Nephron (organoid): ENCODE data around the gene SNED1.

Source experiments
- H3K27ac Mint-ChIP-seq, 3 experiments: 2 replicates each; pipeline ENCODE4 v1.8.0; 2020; ENCODE audit warnings: mixed read lengths in 3 of 3, mild to moderate bottlenecking in 2 of 3, moderate library complexity in 1 of 3
- H3K27me3 Mint-ChIP-seq: 2 replicates; pipeline ENCODE4 v1.8.0; 2021; ENCODE audit warnings: low read depth, mild to moderate bottlenecking, moderate library complexity, mixed read lengths
- H3K36me3 Mint-ChIP-seq: 2 replicates; pipeline ENCODE4 v1.8.0; 2020; ENCODE audit warnings: low read depth, mixed read lengths
- H3K4me1 Mint-ChIP-seq: 2 replicates; pipeline ENCODE4 v1.8.0; 2020; ENCODE audit warnings: mixed read lengths
- H3K4me3 Mint-ChIP-seq, 3 experiments: 2 replicates each; pipeline ENCODE4 v1.8.0; 2020; ENCODE audit warnings: mild to moderate bottlenecking in 3 of 3, mixed read lengths in 3 of 3, moderate library complexity in 2 of 3
- H3K9me3 Mint-ChIP-seq: 2 replicates; pipeline ENCODE4 v1.8.0; 2020; ENCODE audit warnings: mixed read lengths
- TF ChIP-seq, protein P1 (sequence below), 3 experiments: fragments of 200-600 bp; sonication (generic); IDR thresholded peaks; one replicate each; pipeline ENCODE4 v1.5.0; 2021; ENCODE audit warnings: antibody characterized with exemption in 3 of 3; ENCODE audit not compliant: unreplicated experiment in 3 of 3

The SNED1 gene

DNA sequence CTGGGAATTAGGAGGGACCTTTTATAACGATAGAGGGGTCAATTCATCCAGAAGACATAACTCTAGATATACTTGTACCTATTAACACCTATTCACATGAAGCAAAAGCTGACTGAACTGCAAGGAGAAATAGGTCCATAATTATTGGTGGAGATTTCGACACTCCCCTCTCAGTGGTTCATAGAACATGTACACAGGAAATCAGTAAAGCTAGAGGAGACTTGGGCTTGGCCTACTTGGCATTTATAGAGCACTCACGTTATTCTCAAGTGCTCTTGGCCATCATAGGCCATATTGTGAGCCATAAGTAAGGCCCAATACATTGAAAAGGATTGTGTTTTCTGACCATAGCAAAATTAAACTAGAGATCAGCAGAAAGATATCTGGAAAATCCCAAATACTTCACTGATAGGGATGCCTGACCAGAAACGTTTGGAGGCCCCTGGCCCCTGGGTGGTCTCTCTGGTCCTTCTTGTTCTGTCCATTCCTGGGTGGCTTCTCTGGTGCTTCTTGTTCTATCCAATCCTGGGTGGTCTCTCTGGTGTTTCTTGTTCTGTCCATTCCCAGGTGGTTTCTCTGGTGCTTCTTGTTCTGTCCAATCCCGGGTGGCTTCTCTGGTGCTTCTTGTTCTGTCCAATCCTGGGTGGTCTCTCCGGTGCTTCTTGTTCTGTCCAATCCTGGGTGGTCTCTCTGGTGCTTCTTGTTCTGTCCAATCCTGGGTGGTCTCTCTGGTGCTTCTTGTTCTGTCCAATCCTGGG, 49.0 kb downstream of the SNED1 start:
- peaks cover 16% of the 10 kb centered on the region for H3K9me3 Mint-ChIP-seq
- H3K27me3 Mint-ChIP-seq: peaks cover 19% of the 10 kb centered on the region
- H3K27ac Mint-ChIP-seq: no peak overlapping the region
- no peak overlapping the region for H3K4me3 Mint-ChIP-seq
- TF ChIP-seq, protein P1, sequence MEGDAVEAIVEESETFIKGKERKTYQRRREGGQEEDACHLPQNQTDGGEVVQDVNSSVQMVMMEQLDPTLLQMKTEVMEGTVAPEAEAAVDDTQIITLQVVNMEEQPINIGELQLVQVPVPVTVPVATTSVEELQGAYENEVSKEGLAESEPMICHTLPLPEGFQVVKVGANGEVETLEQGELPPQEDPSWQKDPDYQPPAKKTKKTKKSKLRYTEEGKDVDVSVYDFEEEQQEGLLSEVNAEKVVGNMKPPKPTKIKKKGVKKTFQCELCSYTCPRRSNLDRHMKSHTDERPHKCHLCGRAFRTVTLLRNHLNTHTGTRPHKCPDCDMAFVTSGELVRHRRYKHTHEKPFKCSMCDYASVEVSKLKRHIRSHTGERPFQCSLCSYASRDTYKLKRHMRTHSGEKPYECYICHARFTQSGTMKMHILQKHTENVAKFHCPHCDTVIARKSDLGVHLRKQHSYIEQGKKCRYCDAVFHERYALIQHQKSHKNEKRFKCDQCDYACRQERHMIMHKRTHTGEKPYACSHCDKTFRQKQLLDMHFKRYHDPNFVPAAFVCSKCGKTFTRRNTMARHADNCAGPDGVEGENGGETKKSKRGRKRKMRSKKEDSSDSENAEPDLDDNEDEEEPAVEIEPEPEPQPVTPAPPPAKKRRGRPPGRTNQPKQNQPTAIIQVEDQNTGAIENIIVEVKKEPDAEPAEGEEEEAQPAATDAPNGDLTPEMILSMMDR (IDR thresholded peaks at IDR 0.05; ENCODE audit: unreplicated experiment in 3 of 3): no peak
- no peaks in the 10 kb centered on the region for H3K4me1 Mint-ChIP-seq
- H3K36me3 Mint-ChIP-seq: peaks cover 39% of the 10 kb centered on the region

DNA sequence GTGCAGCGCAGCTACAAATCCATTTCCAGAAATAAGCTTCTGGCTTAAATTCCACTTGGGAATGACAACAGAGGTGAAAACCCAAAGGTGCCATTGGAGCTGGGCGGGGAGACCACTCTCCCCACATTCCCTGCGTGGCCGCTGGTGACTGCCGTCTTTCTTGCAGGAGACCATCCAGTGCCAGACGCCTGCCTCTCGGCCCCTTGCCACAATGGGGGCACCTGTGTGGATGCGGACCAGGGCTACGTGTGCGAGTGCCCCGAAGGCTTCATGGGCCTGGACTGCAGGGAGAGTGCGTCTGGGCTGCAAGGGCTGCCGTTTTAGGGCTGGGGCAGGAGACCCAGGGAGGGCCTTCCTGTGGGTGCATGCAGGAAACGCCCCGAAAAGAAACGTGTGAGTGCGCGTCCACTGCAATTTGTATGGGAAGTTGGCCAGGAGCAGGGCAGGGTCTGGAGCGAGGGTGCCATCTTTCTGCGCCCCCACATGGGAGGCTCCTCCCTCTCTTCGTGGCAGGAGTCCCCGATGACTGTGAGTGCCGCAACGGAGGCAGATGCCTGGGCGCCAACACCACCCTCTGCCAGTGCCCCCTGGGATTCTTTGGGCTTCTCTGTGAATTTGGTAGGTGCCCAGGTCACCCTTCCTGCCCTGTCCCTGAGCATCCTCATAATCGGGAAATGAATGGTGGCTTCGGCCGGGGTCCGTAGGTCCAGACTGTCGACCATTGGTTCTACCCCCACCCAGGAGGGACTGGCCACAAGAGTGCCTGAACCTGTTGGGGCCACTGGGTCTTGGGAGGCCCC, 49.9 kb downstream of the SNED1 start:
- TF ChIP-seq, protein P1 (IDR thresholded peaks at IDR 0.05; ENCODE audit: unreplicated experiment in 3 of 3): no peak
- Mint-ChIP-seq H3K27ac (no peak overlapping the region), H3K27me3 (peaks cover 16% of the 10 kb centered on the region), H3K4me3 (no peak overlapping the region), H3K9me3 (peaks cover 16% of the 10 kb centered on the region), H3K4me1 (no peaks in the 10 kb centered on the region), H3K36me3 (peaks cover 31% of the 10 kb centered on the region)

GRCh38 chr2:241048949-241049343, 50.5 kb downstream of the SNED1 start:
- no peaks in the 10 kb centered on the region for H3K4me1 Mint-ChIP-seq
- H3K9me3 Mint-ChIP-seq: peaks cover 12% of the 10 kb centered on the region
- TF ChIP-seq, protein P1 (IDR thresholded peaks at IDR 0.05; ENCODE audit: unreplicated experiment in 3 of 3): no peak
- no peak overlapping the region for H3K27ac Mint-ChIP-seq
- peaks cover 17% of the 10 kb centered on the region for H3K27me3 Mint-ChIP-seq
- H3K36me3 Mint-ChIP-seq: peaks cover 27% of the 10 kb centered on the region
- no peak overlapping the region for H3K4me3 Mint-ChIP-seq

- Mint-ChIP-seq H3K27me3 (peaks cover 16% of the 10 kb centered on the region), H3K36me3 (peaks cover 28% of the 10 kb centered on the region), H3K4me1 (no peaks in the 10 kb centered on the region), H3K9me3 (peaks cover 11% of the 10 kb centered on the region), H3K4me3 (no peak overlapping the region), H3K27ac (no peak overlapping the region)
- TF ChIP-seq, protein P1 (IDR thresholded peaks at IDR 0.05; ENCODE audit: unreplicated experiment in 3 of 3): no peak
Measured at GRCh38 chr2:241049739-241050623, 51.6 kb downstream of the SNED1 start.

GRCh38 chr2:241050624-241051577, 52.5 kb downstream of the SNED1 start:
- peaks cover 19% of the 10 kb centered on the region for H3K36me3 Mint-ChIP-seq
- no peak overlapping the region for H3K4me3 Mint-ChIP-seq
- H3K27me3 Mint-ChIP-seq: peaks cover 23% of the 10 kb centered on the region
- H3K9me3 Mint-ChIP-seq: peaks cover 8% of the 10 kb centered on the region
- no peak overlapping the region for H3K27ac Mint-ChIP-seq
- no peaks in the 10 kb centered on the region for H3K4me1 Mint-ChIP-seq
- TF ChIP-seq, protein P1 (IDR thresholded peaks at IDR 0.05; ENCODE audit: unreplicated experiment in 3 of 3): no peak
